Endothelial cell of umbilical vein (primary cell): Measurements from ENCODE around the gene ATP2B2. TPM values are rescaled to one million over a fixed set of nuclear protein-coding genes. Genes with fewer than 3 reads are reported as not detected.

Experiments
- BruUV-seq: library from RNA; stranded (reverse); fragments of 400-500 nt; replicated peaks from 2 replicates; lab custom pipeline; 2021; lab: Mats Ljungman, UMichigan
- CTCF ChIA-PET: fragments of 300-600, 350-600 bp; sonication (Branson Sonifier 250); formaldehyde crosslinking; loops from one replicate; lab custom pipeline; 2021; ENCODE audit warnings: antibody characterized with exemption, inconsistent platforms; lab: Charles Lee
- POLR2A ChIA-PET: fragments of 300-600, 350-600 bp; sonication (Branson Sonifier 250); formaldehyde crosslinking; loops from one replicate; lab custom pipeline; 2021; ENCODE audit warnings: antibody characterized with exemption, inconsistent platforms; lab: Charles Lee
- DNase-seq: peaks from one replicate; pipeline ENCODE4 v3.0.0-alpha.2; 2011; ENCODE audit warnings: low read depth, low spot score
- FAIRE-seq: peaks from 2 replicates; lab custom pipeline; 2011; peaks lifted over from hg19 to GRCh38; lab: Jason Lieb, UNC
- H2AFZ ChIP-seq: 2 replicates; pipeline ENCODE4 v1.6.0; 2012; ENCODE audit warnings: low read depth, low read length, control low read depth, inconsistent platforms
- H3K27ac ChIP-seq: 2 replicates; pipeline ENCODE4 v1.5.1; 2011; ENCODE audit warnings: low read depth, mild to moderate bottlenecking, control low read depth, low read length, moderate library complexity; ENCODE audit not compliant: insufficient read depth
- H3K27me3 ChIP-seq, 2 experiments: 2 replicates each; pipeline versions ENCODE4 v1.6.0 to v1.6.1; 2011; ENCODE audit warnings: low read length in 2 of 2, mixed read lengths in 1 of 2; ENCODE audit not compliant: control insufficient read depth in 2 of 2, insufficient read depth in 2 of 2
- H3K36me3 ChIP-seq, 2 experiments: 2 replicates in 1 of 2; 3 replicates in 1 of 2; pipeline ENCODE4 v1.5.1; 2011; ENCODE audit warnings: low read length in 2 of 2, mild to moderate bottlenecking in 1 of 2, moderate library complexity in 1 of 2; ENCODE audit not compliant: control insufficient read depth in 2 of 2, insufficient read depth in 2 of 2; ENCODE audit errors: extremely low read depth in 1 of 2
- H3K4me1 ChIP-seq: 3 replicates; pipeline ENCODE4 v1.5.1; 2011; ENCODE audit warnings: mild to moderate bottlenecking, low read length; ENCODE audit not compliant: control insufficient read depth, insufficient read depth; ENCODE audit errors: extremely low read depth
- H3K4me2 ChIP-seq: 2 replicates; pipeline ENCODE4 v1.6.1; 2011; ENCODE audit warnings: low read length, control low read depth, mixed read lengths; ENCODE audit not compliant: insufficient read depth
- H3K4me3 ChIP-seq, 3 experiments: fragments of 200-600 bp in 1 of 3; sonication (generic), shearing (Covaris generic) in 1 of 3; replicated peaks in 1 of 3; 2 replicates each; pipeline ENCODE4 v1.5.1; 2011 to 2016; ENCODE audit warnings: control low read depth in 3 of 3, low read length in 3 of 3, mild to moderate bottlenecking in 2 of 3, inconsistent platforms in 1 of 3, low read depth in 1 of 3, moderate library complexity in 1 of 3; ENCODE audit not compliant: insufficient read depth in 1 of 3
- H3K79me2 ChIP-seq: 2 replicates; pipeline ENCODE4 v1.6.0; 2012; ENCODE audit warnings: low read length, inconsistent platforms; ENCODE audit not compliant: control insufficient read depth, insufficient read depth
- H3K9ac ChIP-seq: replicated peaks from 2 replicates; pipeline ENCODE3; 2011; ENCODE audit warnings: low read length, control low read depth; ENCODE audit not compliant: insufficient read depth; ENCODE audit errors: extremely low read depth
- H3K9me1 ChIP-seq: replicated peaks from 3 replicates; pipeline ENCODE4 v1.6.0; 2011; ENCODE audit warnings: mild to moderate bottlenecking, low read length; ENCODE audit not compliant: control insufficient read depth, insufficient read depth; ENCODE audit errors: extremely low read depth
- H3K9me3 ChIP-seq: replicated peaks from 2 replicates; pipeline ENCODE4 v1.5.1; 2012; ENCODE audit warnings: low read length, inconsistent platforms; ENCODE audit not compliant: control insufficient read depth, insufficient read depth
- H4K20me1 ChIP-seq: replicated peaks from 2 replicates; pipeline ENCODE3; 2011; ENCODE audit warnings: mild to moderate bottlenecking, low read length; ENCODE audit not compliant: control insufficient read depth, insufficient read depth; ENCODE audit errors: extremely low read depth
- EZH2 ChIP-seq: IDR thresholded peaks from 2 replicates; pipeline ENCODE4 v1.6.1; 2012; ENCODE audit warnings: borderline replicate concordance, low read depth, mild to moderate bottlenecking, moderate library complexity, low read length, inconsistent platforms; ENCODE audit not compliant: severe bottlenecking
- FOS ChIP-seq: IDR thresholded peaks from 2 replicates; pipeline ENCODE4 v1.6.1; 2011; ENCODE audit warnings: mild to moderate bottlenecking, low read length, moderate library complexity, borderline replicate concordance; ENCODE audit not compliant: insufficient read depth
- GATA2 ChIP-seq: IDR thresholded peaks from 2 replicates; pipeline ENCODE4 v1.7.0; 2011; ENCODE audit warnings: low read depth, mild to moderate bottlenecking, moderate library complexity, mixed read lengths, low read length; ENCODE audit not compliant: insufficient read length, insufficient read depth
- JUN ChIP-seq: IDR thresholded peaks from 2 replicates; pipeline ENCODE4 v1.6.1; 2011; ENCODE audit warnings: borderline replicate concordance, low read depth; ENCODE audit not compliant: insufficient read length, insufficient read depth
- MYC ChIP-seq: IDR thresholded peaks from one replicate; pipeline ENCODE4 v1.6.1; 2011; ENCODE audit warnings: mild to moderate bottlenecking, low read depth, low read length
- POLR2A ChIP-seq: IDR thresholded peaks from 2 replicates; pipeline ENCODE4 v1.6.1; 2012; ENCODE audit warnings: low read depth, mild to moderate bottlenecking, control low read depth, low read length
- POLR2AphosphoS5 ChIP-seq: IDR thresholded peaks from 2 replicates; pipeline ENCODE4 v1.6.1; 2012; ENCODE audit warnings: low read depth, mild to moderate bottlenecking, control low read depth, low read length, moderate library complexity; ENCODE audit not compliant: insufficient read depth
- dilution Hi-C: fragments of 300-500 bp; cut with MboI; formaldehyde crosslinking; loops from one replicate; pipeline ENCODE4 v1.15.0; 2019; ENCODE audit warnings: low sequenced_read_pairs; ENCODE audit not compliant: extremely low pct_ligation_motif_present
- intact Hi-C: fragments of 100-400 bp; cut with micrococcal nuclease; formaldehyde crosslinking; loops from one replicate; pipeline ENCODE4 v1.10.0; 2022
- polyA plus RNA-seq, 4 experiments: library from polyadenylated mRNA; depleted of rRNA in 3 of 4; stranded (reverse) in 3 of 4; unstranded in 1 of 4; fragments of >200 nt; gene quantifications; 2 replicates each; pipeline versions ENCODE4 v1.2.1 to v1.2.3, GENCODE V29; 2011 to 2012; ENCODE audit warnings: missing spikeins in 1 of 4
- total RNA-seq: library from RNA; stranded (reverse); gene quantifications from 2 replicates; pipeline ENCODE4 v1.2.3, GENCODE V29; 2021
- TF ChIP-seq, protein P1 (sequence below): IDR thresholded peaks from 2 replicates; pipeline ENCODE4 v1.6.1; 2011; ENCODE audit not compliant: insufficient read depth, insufficient read length
- TF ChIP-seq, protein P2 (sequence below), 2 donors: IDR thresholded peaks; 1 replicate in 1 of 2; 2 replicates in 1 of 2; pipeline ENCODE4 v1.5.1; 2011; ENCODE audit warnings: low read length in 2 of 2, mild to moderate bottlenecking in 2 of 2, moderate library complexity in 2 of 2, control low read depth in 1 of 2, inconsistent platforms in 1 of 2, low read depth in 1 of 2; ENCODE audit not compliant: insufficient read depth in 1 of 2; ENCODE audit errors: extremely low read depth in 1 of 2

Gene ATP2B2
- total and polyA plus RNA-seq, 2 donors (not counting 3 experiments of a cell fraction or from before 2014, with no cell fraction given), result not detected

- Histone ChIP-seq H3K27me3 (no peaks in the 10 kb centered on the region), H3K4me3 (no peak overlapping the region), H4K20me1 (no peaks in the 10 kb centered on the region), H3K9me3 (no peaks in the 10 kb centered on the region), H3K27ac (no peak overlapping the region), H3K36me3 (no peaks in the 10 kb centered on the region), H3K9me1 (no peaks in the 10 kb centered on the region), H2AFZ (no peak overlapping the region), H3K4me1 (no peaks in the 10 kb centered on the region), H3K9ac (no peak overlapping the region), H3K4me2 (no peak overlapping the region), H3K79me2 (no peaks in the 10 kb centered on the region)
- dilution Hi-C loops, result no loop called here
- no TSS peak for BruUV-seq
- TF ChIP-seq POLR2A (no peak), GATA2 (no peak), EZH2 (no peak)
- TF ChIP-seq, protein P1, sequence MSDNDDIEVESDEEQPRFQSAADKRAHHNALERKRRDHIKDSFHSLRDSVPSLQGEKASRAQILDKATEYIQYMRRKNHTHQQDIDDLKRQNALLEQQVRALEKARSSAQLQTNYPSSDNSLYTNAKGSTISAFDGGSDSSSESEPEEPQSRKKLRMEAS, result no peak
- TF ChIP-seq, protein P2, sequence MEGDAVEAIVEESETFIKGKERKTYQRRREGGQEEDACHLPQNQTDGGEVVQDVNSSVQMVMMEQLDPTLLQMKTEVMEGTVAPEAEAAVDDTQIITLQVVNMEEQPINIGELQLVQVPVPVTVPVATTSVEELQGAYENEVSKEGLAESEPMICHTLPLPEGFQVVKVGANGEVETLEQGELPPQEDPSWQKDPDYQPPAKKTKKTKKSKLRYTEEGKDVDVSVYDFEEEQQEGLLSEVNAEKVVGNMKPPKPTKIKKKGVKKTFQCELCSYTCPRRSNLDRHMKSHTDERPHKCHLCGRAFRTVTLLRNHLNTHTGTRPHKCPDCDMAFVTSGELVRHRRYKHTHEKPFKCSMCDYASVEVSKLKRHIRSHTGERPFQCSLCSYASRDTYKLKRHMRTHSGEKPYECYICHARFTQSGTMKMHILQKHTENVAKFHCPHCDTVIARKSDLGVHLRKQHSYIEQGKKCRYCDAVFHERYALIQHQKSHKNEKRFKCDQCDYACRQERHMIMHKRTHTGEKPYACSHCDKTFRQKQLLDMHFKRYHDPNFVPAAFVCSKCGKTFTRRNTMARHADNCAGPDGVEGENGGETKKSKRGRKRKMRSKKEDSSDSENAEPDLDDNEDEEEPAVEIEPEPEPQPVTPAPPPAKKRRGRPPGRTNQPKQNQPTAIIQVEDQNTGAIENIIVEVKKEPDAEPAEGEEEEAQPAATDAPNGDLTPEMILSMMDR (IDR thresholded peaks at IDR 0.05; ENCODE audit: extremely low read depth in 1 of 2, insufficient read depth in 1 of 2, low read depth in 1 of 2, low read length in 2 of 2), result no peak
- CTCF ChIA-PET, result no interaction called here
- POLR2A ChIA-PET, result no interaction called here
- intact Hi-C loops, result no loop called here
- no peak for FAIRE-seq
- DNase-seq, result no peak
Measured at GRCh38 chr3:10487988-10488633, 17.3 kb downstream of the ATP2B2 start.

- FAIRE-seq (no peak), DNase-seq (no peak)
- Histone ChIP-seq H3K4me3 (no peak overlapping the region), H3K79me2 (no peaks in the 10 kb centered on the region), H4K20me1 (no peaks in the 10 kb centered on the region), H3K27me3 (no peaks in the 10 kb centered on the region), H3K9me3 (no peaks in the 10 kb centered on the region), H2AFZ (no peak overlapping the region), H3K4me1 (no peaks in the 10 kb centered on the region), H3K36me3 (no peaks in the 10 kb centered on the region), H3K9me1 (no peaks in the 10 kb centered on the region), H3K27ac (no peak overlapping the region), H3K9ac (no peak overlapping the region), H3K4me2 (no peak overlapping the region)
- TF ChIP-seq MYC (no peak), POLR2A (no peak), FOS (no peak), EZH2 (no peak), GATA2 (no peak), JUN (no peak), POLR2AphosphoS5 (no peak)
- TF ChIP-seq, protein P2 (IDR thresholded peaks at IDR 0.05; ENCODE audit: extremely low read depth in 1 of 2, insufficient read depth in 1 of 2, low read depth in 1 of 2, low read length in 2 of 2), result no peak
- TF ChIP-seq, protein P1, result no peak
- CTCF ChIA-PET, result no interaction called here
- dilution Hi-C loops, result no loop called here
- POLR2A ChIA-PET, result no interaction called here
- intact Hi-C loops, result no loop called here
- no TSS peak for BruUV-seq
Measured at GRCh38 chr3:10485806-10486205, 19.6 kb downstream of the ATP2B2 start.
